ENCODE data around the gene USP6.

Gene USP6

GRCh38 chr17:5198472-5198871, 82.6 kb downstream of the USP6 start:
- no peaks in the 10 kb centered on the region for H3K9me2 ChIP-seq (replicated peaks; ENCODE audit: insufficient read depth, low read length)
- H3F3A ChIP-seq (ENCODE audit: insufficient read depth, low read length) = no peaks in the 10 kb centered on the region
- H3K27me3 ChIP-seq (replicated peaks; ENCODE audit: insufficient read depth, low read length) = no peaks in the 10 kb centered on the region
- TF ChIP-seq CTCF (IDR thresholded peaks at IDR 0.05; ENCODE audit: low read length) = no peak
- no peak for TF ChIP-seq EZH2phosphoT487 (IDR thresholded peaks at IDR 0.05; ENCODE audit: low read length)
- TF ChIP-seq EZH2 (optimal IDR thresholded peaks at IDR 0.05; ENCODE audit: low read depth, low read length) = no peak
- no peaks in the 10 kb centered on the region for H3K79me2 ChIP-seq (ENCODE audit: low read length)
- DNase-seq = no peak
- no peak overlapping the region for H2AFZ ChIP-seq (ENCODE audit: low read length)
- no peaks in the 10 kb centered on the region for H3K9me3 ChIP-seq (replicated peaks; ENCODE audit: insufficient read depth, low read length)
- no peak overlapping the region for H3K27ac ChIP-seq (ENCODE audit: low read length)
- H3K4me3 ChIP-seq (ENCODE audit: low read length) = no peak overlapping the region
- no peaks in the 10 kb centered on the region for H3K4me1 ChIP-seq (ENCODE audit: low read length)
- H3K36me3 ChIP-seq (replicated peaks; ENCODE audit: insufficient read depth, low read length) = no peaks in the 10 kb centered on the region
- no peak overlapping the region for H3K4me2 ChIP-seq (ENCODE audit: low read depth, low read length)
- H4K20me1 ChIP-seq (ENCODE audit: insufficient read depth, low read length) = no peaks in the 10 kb centered on the region
- H3K9ac ChIP-seq (ENCODE audit: low read length) = no peak overlapping the region

GRCh38 chr17:5200360-5200759, 84.5 kb downstream of the USP6 start:
- H3F3A ChIP-seq (ENCODE audit: insufficient read depth, low read length) = no peaks in the 10 kb centered on the region
- no peak overlapping the region for H3K9ac ChIP-seq (ENCODE audit: low read length)
- no peak overlapping the region for H3K4me3 ChIP-seq (ENCODE audit: low read length)
- no peaks in the 10 kb centered on the region for H4K20me1 ChIP-seq (ENCODE audit: insufficient read depth, low read length)
- H3K79me2 ChIP-seq (ENCODE audit: low read length) = no peaks in the 10 kb centered on the region
- no peak for DNase-seq
- H3K27ac ChIP-seq (ENCODE audit: low read length) = no peak overlapping the region
- no peak for TF ChIP-seq EZH2 (optimal IDR thresholded peaks at IDR 0.05; ENCODE audit: low read depth, low read length)
- no peak for TF ChIP-seq CTCF (IDR thresholded peaks at IDR 0.05; ENCODE audit: low read length)
- TF ChIP-seq EZH2phosphoT487 (IDR thresholded peaks at IDR 0.05; ENCODE audit: low read length) = no peak
- no peak overlapping the region for H3K4me2 ChIP-seq (ENCODE audit: low read depth, low read length)
- H3K36me3 ChIP-seq (replicated peaks; ENCODE audit: insufficient read depth, low read length) = no peaks in the 10 kb centered on the region
- H3K27me3 ChIP-seq (replicated peaks; ENCODE audit: insufficient read depth, low read length) = no peaks in the 10 kb centered on the region
- no peaks in the 10 kb centered on the region for H3K9me3 ChIP-seq (replicated peaks; ENCODE audit: insufficient read depth, low read length)
- no peaks in the 10 kb centered on the region for H3K4me1 ChIP-seq (ENCODE audit: low read length)
- no peaks in the 10 kb centered on the region for H3K9me2 ChIP-seq (replicated peaks; ENCODE audit: insufficient read depth, low read length)
- no peak overlapping the region for H2AFZ ChIP-seq (ENCODE audit: low read length)

- no peaks in the 10 kb centered on the region for H3K27me3 ChIP-seq (replicated peaks; ENCODE audit: insufficient read depth, low read length)
- no peak overlapping the region for H3K4me2 ChIP-seq (ENCODE audit: low read depth, low read length)
- no peaks in the 10 kb centered on the region for H3K4me1 ChIP-seq (ENCODE audit: low read length)
- H3K9me2 ChIP-seq (replicated peaks; ENCODE audit: insufficient read depth, low read length) = no peaks in the 10 kb centered on the region
- H3K9ac ChIP-seq (ENCODE audit: low read length) = no peak overlapping the region
- TF ChIP-seq CTCF (IDR thresholded peaks at IDR 0.05; ENCODE audit: low read length) = no peak
- TF ChIP-seq EZH2phosphoT487 (IDR thresholded peaks at IDR 0.05; ENCODE audit: low read length) = no peak
- no peak for TF ChIP-seq EZH2 (optimal IDR thresholded peaks at IDR 0.05; ENCODE audit: low read depth, low read length)
- H2AFZ ChIP-seq (ENCODE audit: low read length) = no peak overlapping the region
- H3K4me3 ChIP-seq (ENCODE audit: low read length) = no peak overlapping the region
- H3K79me2 ChIP-seq (ENCODE audit: low read length) = no peaks in the 10 kb centered on the region
- H4K20me1 ChIP-seq (ENCODE audit: insufficient read depth, low read length) = no peaks in the 10 kb centered on the region
- H3K27ac ChIP-seq (ENCODE audit: low read length) = no peak overlapping the region
- no peaks in the 10 kb centered on the region for H3K36me3 ChIP-seq (replicated peaks; ENCODE audit: insufficient read depth, low read length)
- H3F3A ChIP-seq (ENCODE audit: insufficient read depth, low read length) = no peaks in the 10 kb centered on the region
- H3K9me3 ChIP-seq (replicated peaks; ENCODE audit: insufficient read depth, low read length) = no peaks in the 10 kb centered on the region
- no peak for DNase-seq
Measured at GRCh38 chr17:5201011-5201410, 85.2 kb downstream of the USP6 start.

Measured in MM.1S (cell line).